AML-193 (cell line): ENCODE measurements around the gene MTMR4.
A peak's percentile ranks its signal among the peaks of the same experiment; 100 is the strongest.
"Not testable (repeated sequence)": the region's sequence is repeated elsewhere in the genome, so short reads cannot be mapped to it uniquely, and the experiment has no call there.

Experiments used
- DNase-seq, 2 experiments: peaks; one replicate each; lab custom pipeline; 2025; lab: John Stamatoyannopoulos, UW

Gene MTMR4

DNA sequence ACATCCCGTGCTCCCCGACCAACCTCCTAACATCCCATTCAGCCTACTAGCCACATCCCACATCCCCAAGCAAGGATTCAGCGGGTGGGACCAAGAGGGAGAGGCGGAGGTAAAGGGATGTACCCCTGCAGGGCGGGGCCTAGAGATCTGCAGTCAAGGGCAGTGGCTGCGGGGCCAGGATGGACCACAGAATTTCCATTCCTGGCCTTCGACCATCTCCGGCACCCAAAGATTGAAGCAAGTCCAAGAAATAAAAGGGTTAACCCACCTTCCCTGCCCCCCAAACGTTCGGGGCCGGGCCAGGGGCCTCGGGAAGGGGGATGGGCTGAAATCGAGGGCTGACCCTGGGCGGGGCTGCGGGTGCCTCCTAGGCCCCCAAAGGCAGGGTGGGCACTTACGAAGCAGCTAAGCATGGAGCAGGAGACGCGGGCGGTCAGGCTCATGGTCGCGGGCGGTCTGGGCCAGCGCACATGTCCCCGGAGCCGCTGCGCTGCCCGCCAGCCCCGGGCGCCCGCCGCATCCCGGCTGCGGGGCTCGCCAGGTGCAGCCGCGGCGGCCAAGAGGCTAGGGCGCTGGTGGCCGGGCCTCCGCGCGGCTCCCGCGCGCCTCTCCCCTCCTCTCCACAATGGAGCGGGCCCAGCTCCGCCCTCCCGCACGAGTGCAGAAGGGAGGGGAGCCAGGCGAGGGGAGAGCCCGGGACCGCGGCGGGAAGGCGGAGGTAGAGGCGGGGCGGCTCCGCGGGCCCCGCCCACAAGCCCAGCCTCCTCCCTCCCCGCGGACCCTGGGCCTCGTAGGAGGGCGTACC, at the start of gene MTMR4:
MTMR4 (minus strand) TSS at position 674 of the 805 bp plus-strand sequence; CDS start at position 443, 231 bp downstream.
- DNase-seq, result peak; percentile 66 to 83

DNA sequence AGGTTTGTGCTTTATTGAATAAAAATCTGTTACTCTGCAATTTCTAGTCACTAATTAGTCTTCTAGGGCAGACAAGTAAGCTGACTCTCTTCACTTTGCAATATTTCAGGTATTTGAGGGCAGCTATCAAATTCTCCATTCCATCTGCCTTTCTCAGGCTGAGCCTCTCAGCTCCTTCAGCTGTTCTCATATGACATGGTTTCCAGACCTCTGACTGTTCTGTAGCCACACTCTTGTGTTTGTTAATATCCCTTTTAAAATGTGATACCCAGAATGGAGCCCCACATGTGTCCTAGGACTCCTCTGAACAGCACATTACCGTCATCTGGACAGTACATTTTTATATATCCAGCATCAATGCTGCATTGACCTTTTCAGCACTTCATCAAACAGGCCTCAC, 46.1 kb upstream of the MTMR4 start:
- DNase-seq, result no peak

DNA sequence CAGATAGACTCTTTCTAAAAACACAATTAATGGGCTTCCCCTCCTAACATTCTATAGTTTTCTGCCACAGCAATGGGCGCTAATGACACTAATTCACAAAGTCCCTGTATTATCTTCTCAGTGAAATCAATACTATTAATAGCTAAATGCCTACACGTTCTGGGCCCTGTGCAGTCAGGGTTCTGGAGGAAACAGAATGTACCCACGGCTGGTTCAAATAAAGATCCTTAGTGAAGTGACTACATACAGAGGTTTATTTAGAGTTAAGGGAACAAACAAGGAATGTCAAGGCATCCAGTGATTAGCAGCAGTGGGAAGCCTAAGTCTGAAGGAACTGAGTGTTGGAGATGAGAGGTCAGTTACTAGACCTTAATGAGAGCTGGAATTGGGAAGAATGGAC, 43.5 kb upstream of the MTMR4 start:
- no peak for DNase-seq

GRCh38 chr17:58556833-58557250, 42.4 kb upstream of the MTMR4 start:
- DNase-seq, result peak; percentile 69 to 78

GRCh38 chr17:58555109-58555508, 40.7 kb upstream of the MTMR4 start:
- not testable (repeated sequence) for DNase-seq

- peak; percentile 24 to 60 for DNase-seq
Observed at GRCh38 chr17:58541249-58541648, 26.8 kb upstream of the MTMR4 start.

- no peak for DNase-seq
Observed at GRCh38 chr17:58539698-58540097, 25.3 kb upstream of the MTMR4 start.

DNA sequence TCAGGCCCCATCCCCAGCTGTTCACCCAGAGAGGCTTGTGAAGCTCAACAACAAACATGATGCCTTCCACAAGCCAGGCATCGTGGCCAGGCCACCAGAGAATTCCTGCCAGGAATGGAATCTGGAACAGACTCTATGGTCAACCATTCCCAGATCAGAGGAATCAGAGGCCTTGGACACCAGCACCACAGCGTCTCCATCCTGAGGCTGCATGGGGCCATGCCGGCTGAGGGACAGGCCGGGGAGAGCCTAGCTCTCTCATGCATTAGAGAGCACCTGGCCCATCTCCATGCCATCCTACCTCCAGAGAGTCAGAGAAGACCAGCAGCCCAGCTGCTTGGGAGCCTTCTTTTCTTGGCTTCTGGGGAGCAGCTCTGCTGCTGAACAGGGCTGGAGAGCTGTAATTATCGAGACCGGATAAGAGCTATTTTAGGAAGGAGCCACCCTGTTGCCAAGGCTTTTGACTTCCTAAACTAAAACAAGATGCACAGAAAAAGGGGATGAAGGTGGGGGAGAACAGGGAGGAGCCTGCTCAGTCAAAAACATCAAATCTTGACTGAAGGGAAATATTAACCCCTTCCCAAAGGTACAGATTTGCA, 24.5 kb upstream of the MTMR4 start:
- DNase-seq, result no peak

- DNase-seq, result no peak
Observed at GRCh38 chr17:58537266-58537665, 22.8 kb upstream of the MTMR4 start.

- DNase-seq, result no peak
Observed at GRCh38 chr17:58536542-58536941, 22.1 kb upstream of the MTMR4 start.

DNA sequence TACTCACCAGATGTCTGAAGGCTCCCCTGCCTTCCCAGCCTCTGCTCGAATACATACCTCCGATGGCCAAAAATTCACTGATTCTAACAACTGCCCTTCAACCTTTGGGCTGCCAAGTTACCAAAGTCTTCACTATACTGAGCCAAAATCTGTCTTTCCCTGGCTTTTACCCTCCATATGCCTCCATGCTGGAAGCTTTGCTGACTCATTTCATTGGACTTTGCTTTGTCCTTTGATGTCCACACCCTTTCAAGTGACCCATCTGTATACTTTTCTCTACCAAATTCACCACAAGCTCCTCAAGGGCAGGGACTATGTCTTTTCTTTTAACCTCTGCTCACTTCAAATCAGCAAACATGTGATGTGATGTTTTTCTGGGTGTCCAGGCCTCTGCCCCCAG, 21.0 kb upstream of the MTMR4 start:
- DNase-seq, result no peak

- peak; percentile 90 to 92 for DNase-seq
Observed at GRCh38 chr17:58534901-58535421, 20.5 kb upstream of the MTMR4 start.

DNA sequence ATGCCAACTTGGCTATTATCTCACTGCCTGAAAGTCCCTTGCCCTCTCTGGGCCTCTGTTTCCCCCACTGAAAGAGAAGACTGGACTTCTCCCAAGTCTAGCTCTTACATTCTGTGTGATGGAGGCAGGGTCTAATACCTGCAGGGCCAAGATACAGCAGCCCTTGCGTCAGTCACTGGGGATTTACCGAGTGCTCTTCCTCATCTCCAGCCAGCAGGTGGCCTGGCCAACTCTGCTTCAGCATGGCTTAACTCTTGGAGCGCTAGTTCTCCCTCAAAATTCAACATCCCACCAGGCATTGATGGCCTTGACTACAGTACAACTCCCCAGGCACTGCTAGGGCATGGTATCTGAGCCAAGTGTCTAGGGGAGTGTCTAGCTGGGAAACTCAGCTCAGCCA, 19.9 kb upstream of the MTMR4 start:
- DNase-seq, result no peak

- DNase-seq, result no peak
Observed at GRCh38 chr17:58533616-58534188, 19.3 kb upstream of the MTMR4 start.

- DNase-seq, result no peak
Observed at GRCh38 chr17:58532555-58532951, 18.1 kb upstream of the MTMR4 start.

DNA sequence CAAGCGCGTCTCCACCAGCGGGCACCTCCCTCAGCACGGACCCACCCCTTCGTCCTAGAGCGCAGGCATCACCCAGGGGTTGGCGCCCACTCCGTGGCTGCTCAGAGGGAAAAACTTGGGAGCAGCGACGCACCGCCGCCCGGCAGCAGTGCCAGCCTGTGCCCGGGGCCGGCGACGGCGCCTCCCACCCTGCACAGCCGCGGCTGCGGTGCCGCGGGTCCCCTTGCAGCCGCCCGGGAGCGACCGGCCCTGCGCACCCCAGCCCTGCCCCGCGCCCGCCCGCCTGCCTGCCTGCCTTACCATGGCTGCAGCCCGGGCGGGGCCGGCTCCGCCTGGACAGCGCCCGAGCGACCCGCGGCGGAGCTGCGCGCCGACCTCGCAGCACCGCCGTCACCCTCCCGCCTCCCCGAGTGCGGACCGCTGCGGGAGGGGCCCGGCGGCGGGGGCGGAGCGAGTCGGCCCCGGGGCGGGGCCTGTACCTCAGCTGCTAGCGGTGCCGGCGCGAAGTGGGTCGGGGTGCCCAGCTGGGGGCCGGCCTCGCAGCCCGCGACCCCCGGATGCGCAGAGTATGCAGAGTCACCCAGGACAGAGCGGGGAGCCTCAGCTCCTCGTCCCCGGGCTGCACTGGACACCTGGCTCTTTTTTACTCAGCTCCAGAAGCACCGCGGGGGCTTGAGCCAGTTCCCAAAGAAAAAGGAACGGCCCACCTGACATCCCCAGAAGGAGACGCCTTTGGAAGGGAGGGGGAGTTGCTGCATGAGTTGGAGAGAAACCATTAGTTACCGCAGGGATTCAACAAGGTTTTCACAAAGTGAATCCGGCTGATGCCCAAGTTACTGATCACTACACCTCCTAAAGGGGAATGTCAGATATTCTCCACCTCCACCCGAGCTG, 17.5 kb upstream of the MTMR4 start:
- DNase-seq, result no peak

- DNase-seq, result no peak
Observed at GRCh38 chr17:58531122-58531521, 16.7 kb upstream of the MTMR4 start.

DNA sequence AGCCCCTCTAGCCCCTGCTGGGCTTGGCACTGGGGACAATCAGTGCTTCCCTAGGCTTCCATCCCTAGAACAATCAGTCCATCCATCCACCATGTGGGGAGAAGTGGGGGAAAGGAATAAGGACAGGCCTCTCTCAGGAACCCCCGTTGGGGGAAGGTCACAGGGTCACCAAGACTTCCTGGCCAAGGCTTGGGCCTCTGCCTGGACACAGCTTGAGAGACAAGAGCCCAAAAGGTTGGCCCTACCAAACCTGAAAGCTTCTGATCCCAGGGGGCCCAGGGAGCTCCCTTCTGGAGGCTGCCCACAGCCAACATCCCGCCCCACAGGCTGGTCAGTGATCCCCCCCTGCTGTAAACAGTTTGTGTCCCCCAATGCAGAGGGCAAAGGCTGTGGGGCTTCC, 16.2 kb upstream of the MTMR4 start:
- DNase-seq, result no peak

DNA sequence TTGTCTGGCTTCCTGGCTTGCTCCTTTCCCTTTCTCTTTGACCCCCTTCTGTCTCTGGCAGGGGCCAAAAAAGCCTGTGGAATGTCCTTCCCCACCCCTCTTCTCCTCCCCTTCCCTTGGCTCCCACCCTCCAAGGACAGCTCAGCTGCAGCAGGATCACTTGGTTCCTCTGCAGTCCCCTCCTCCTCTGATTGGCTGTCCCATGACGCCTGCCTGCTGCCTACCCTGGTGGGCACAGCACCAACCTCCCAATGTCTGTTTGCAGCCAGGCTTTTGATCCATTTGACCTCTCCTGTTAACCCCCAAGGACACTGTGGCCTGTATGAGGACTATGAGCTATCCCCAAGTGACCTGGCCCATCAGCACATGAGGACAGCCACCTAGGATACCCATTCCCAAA, 14.8 kb upstream of the MTMR4 start:
- DNase-seq, result no peak

- DNase-seq, result no peak
Observed at GRCh38 chr17:58528443-58528842, 14.0 kb upstream of the MTMR4 start.

DNA sequence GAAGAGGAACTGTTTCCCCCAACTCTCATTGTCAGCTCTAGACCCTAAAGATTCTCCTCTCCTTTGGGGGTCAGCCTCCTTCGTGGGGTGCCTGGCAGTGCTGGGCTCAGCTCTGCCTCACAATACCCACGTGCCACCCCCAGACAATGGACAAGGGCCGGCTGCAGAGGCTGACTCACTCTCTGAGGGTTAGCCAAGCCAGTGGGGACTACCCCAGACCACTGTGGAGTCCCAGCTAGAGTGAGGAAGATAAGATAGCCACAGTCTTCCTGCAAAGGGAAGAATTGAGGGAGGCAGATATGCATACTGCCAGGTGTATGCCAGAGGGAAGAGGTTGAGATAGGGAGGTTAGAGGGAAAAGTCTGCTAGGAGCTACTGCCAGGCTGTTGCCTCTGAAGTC, 13.5 kb upstream of the MTMR4 start:
- no peak for DNase-seq

GRCh38 chr17:58527306-58527705, 12.9 kb upstream of the MTMR4 start:
- DNase-seq, result peak; percentile 9 to 27
